HG02763 (cell line): Measurements from ENCODE around the gene GALNTL6.
"Not testable (repeated sequence)": the region's sequence is repeated elsewhere in the genome, so short reads cannot be mapped to it uniquely, and the experiment has no call there.

Experiments
- ATAC-seq: cut with Tn5 transposase; IDR thresholded peaks from one replicate; pipeline ENCODE4 v1.9.1; 2021; ENCODE audit warnings: mild to moderate bottlenecking, moderate library complexity; ENCODE audit not compliant: unreplicated experiment

Gene GALNTL6

DNA sequence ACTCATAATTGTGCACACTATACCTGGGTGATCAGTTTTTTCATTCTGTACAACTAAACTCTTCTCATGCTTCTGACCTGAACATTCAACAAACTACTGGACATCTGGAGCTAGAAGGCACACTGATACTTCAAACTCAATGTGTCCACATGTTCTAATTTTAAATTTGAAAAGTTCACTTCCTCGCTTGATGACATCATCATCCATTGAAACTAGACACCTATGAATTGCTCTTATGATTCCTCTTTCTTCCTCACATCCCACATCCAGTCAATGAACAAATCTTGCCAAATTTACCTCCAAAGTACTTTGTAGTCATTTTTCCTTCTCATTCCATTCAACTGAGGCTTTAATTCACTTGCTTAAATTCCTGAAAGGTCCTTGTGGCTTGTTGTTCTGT, 549.4 kb downstream of the GALNTL6 start:
- ATAC-seq = no peak

DNA sequence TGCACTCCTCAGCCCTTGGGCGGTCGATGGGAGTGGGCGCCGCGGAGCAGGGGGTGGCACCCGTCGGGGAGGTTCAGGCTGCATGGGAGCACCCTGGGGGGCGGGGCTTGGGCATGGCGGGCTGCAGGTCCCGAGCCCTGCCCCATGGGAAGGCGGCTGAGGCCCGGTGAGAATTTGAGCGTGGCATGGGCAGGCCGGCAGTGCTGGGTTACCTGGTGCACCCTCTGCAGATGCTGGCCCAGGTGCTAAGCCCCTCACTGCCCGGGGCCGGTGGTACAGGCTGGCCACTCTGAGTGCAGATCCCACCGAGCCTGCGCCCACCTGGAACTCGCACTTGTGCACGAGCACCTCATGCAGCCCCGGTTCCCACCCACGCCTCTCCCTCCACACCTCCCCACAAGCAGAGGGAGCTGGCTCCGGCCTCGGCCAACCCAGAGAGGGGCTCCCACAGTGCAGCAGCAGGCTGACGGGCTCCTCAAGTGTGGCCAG, 556.3 kb downstream of the GALNTL6 start:
- no peak for ATAC-seq

- no peak for ATAC-seq
These were observed 564.4 kb downstream of the GALNTL6 start for GRCh38 chr4:172377486-172378140.

DNA sequence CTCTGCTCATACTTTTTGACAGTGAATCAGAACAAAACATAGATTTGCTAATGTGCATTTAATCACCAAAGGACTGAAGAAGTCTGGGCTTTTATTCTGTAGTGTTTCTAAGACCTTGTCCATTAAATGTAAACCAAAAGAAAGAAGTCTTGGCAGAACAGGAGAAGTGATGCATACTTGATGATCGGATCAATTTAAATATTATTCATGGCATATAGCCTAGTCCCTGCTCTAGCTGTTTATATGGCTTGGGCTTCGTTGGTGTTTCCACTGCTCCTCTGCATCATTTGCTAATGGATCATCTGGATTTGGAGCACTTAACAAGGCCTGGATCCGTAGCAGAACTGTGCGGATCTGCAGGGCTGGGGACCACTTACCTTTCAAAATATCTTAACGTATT, 566.6 kb downstream of the GALNTL6 start:
- no peak for ATAC-seq

GRCh38 chr4:172390331-172390730, 577.1 kb downstream of the GALNTL6 start:
- ATAC-seq = no peak

GRCh38 chr4:172392741-172393140, 579.5 kb downstream of the GALNTL6 start:
- ATAC-seq = no peak

DNA sequence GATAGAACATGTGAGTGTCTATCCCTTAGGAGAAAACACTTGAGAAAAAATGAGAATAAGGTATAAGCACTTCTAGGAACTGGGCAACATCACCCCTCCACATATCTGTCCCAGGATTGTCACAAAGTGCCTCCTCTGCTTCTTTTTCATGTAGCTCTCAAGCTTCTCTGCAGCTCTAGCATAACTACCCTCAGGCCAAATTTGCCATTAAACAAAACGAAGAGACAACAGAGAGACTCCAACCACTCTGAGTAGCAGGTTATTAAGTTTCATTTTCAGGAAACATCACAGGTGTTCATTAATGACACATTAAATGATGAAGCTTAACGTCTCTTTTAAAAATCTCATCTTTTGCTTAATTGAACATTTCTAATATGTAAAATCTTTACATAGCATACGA, 580.0 kb downstream of the GALNTL6 start:
- no peak for ATAC-seq

GRCh38 chr4:172404676-172405075, 591.5 kb downstream of the GALNTL6 start:
- ATAC-seq = no peak

DNA sequence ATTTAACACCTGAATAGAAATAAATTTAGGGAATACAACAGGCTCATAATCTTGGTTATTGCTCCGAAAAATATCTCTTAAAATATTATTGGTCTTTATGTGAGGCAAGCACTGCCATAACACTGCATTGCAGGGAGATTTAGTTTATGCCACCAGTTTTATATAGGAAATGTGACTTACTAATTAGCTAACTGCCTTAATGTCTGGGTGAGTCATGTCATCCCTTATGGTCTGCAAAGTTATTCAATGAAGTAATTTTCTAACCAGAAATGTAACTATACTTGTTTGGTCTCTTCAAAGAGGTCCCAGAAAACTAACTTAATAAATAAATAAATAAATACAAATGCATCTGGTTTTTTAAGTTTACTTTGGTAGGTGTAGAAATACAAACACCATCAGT, 597.2 kb downstream of the GALNTL6 start:
- no peak for ATAC-seq

DNA sequence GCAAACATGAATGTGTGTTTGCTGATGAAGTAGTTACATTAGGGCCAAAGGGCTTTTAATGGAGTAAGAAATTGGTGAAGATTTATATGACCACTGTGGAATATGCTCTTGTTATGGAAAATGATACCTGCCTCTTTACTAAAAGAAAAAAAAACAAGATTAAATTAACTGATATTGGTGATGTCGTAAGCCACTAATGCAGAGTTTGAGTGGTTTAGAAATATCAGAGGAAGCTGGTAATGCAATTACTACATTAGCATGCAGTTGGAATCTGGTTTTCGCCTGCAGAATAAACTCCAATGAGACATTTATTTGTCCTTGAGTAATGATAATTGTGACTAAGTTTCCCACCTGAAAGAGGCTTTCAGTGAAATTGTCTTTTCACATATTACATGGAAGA, 597.9 kb downstream of the GALNTL6 start:
- no peak for ATAC-seq

DNA sequence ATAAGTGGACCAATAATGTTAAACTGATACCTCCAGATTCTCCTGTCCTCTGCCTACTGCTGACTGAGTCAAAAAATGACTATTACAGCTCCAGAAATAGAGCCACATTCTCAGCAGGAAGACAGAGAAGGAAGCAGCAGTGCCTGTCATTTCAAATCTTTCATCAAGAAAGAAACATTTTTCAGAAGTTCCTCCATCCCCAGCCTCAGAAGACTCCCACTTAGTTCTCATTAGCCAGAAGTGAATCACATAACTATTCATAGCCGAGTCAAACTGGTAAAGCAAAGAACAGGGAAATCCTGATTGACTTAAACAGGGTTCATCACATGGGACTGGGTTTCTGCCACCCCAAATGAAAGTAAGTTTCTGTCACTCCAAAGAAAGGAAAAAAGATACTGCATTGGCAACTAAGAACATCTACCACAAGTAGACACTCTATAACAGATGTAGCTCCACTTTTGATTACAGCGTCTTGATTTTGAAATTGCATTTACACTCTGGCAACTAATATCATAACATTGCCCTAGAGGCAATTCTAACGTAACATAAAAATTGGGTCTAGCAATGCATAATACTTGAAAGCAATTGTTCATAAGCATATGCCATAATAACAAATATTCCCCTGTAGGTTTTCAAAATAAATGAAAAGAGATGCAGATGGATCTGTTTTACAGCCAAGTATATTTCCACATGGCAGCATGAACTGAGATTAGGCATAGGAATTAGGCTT, 599.8 kb downstream of the GALNTL6 start:
- ATAC-seq = no peak

DNA sequence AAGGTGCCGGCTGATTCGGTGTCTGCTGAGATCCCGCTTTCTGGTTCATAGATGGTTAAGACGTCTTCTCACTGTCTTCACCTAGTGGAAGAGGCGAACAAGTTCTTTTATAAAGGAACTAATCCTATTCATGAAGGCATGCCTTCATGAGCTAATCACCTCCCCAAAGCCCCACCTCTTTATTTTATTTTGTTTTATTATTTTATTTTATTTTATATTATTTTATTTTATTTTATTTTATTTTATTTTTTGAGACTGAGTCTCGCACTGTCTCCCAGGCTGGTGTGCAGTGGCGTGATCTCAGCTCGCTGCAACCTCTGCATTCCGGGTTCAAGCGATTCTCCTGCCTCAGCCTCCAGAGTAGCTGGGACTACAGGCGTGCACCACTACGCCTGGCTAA, 615.8 kb downstream of the GALNTL6 start:
- ATAC-seq = not testable (repeated sequence)

- ATAC-seq = no peak
These were observed 667.3 kb downstream of the GALNTL6 start for GRCh38 chr4:172480471-172480870.

- ATAC-seq = no peak
These were observed 668.8 kb downstream of the GALNTL6 start for GRCh38 chr4:172481802-172482508.

DNA sequence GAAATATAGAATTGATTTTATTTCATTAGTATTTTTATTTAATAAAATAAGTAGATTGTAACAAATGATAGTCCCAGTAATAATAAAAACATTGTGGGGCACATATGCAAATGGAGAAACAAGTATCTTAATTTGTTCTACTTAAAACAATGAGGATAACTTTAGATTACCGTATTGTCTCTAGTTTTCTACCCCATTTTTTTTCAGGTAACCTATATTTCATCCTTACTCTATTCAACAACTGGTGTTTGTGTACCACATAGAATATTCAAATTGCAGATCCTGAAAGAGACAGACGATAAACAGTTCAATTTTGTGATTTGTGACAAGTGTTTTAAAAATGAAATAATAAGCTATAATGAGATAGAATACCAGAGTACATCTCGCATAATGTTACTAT, 671.8 kb downstream of the GALNTL6 start:
- no peak for ATAC-seq

GRCh38 chr4:172486531-172486930, 673.3 kb downstream of the GALNTL6 start:
- ATAC-seq = no peak

DNA sequence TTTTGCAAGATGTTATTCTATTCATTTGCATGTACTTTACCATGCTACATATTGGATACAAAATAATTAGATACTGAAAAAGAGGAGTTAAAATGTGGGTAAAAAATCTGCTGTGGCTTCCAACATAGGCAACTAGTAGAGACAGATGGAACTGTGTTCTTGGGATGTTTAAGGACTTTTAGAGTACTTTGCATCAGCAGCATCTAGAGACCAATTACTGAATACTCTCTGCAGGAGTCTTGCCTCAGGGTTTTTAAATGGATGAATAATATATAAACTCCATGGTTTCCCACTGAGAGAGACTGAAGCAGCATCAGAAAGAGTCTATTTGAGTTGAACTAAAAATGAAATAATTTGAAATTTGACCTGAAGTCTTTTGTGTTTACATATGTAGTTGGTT, 676.7 kb downstream of the GALNTL6 start:
- ATAC-seq = no peak

GRCh38 chr4:172495769-172496168, 682.6 kb downstream of the GALNTL6 start:
- ATAC-seq = no peak

DNA sequence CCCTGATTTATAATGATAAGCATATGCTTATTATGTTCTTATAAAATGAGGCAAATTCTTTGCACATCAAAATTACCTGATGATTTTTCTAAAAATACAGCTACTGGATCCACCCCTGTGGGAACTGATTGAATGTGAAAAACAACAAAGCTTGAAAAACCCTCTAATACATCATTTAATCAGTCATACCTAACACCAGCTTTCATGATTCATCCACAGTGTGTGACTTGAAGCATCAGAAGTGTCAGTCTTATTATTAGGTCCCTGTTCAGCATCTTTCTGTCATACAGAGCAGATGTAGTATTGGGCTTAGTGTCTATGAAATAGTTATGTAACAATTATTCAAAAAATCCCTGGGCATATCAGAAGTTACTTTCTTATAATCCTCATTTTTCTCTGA, 684.1 kb downstream of the GALNTL6 start:
- no peak for ATAC-seq

DNA sequence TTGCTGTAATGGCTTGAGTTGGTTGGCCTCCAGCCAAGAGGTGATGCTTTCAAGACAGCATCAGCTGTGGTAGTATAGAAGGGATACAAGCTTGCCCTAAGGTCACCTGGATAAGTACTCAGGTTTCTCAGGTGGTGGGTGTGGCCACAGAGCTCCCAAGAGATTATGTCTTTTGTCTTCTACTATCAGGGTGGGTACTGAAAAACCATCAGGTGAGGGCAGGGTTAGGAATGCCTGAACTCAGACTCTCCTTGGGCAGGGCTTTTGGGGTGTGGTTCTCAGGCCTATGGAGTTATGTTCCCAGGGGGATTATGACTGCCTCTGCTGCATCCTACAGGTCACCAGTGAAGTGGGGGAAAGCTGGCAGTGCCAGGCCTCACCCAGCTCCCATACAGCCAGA, 700.8 kb downstream of the GALNTL6 start:
- ATAC-seq = no peak

GRCh38 chr4:172514801-172515200, 701.6 kb downstream of the GALNTL6 start:
- no peak for ATAC-seq
